Erythroblast (primary cell): ENCODE results near the gene FZR1.
"Not testable (repeated sequence)": the region's sequence is repeated elsewhere in the genome, so short reads cannot be mapped to it uniquely, and the experiment has no call there.

ENCODE experiments used
- GATA1 ChIP-seq: IDR thresholded peaks from 2 replicates; pipeline ENCODE4 v1.6.1; 2011; ENCODE audit warnings: low read depth, mild to moderate bottlenecking, control low read depth, low read length, moderate library complexity
- POLR2A ChIP-seq: IDR thresholded peaks from 2 replicates; pipeline ENCODE4 v1.6.1; 2011; ENCODE audit warnings: mild to moderate bottlenecking, low read length

DNA sequence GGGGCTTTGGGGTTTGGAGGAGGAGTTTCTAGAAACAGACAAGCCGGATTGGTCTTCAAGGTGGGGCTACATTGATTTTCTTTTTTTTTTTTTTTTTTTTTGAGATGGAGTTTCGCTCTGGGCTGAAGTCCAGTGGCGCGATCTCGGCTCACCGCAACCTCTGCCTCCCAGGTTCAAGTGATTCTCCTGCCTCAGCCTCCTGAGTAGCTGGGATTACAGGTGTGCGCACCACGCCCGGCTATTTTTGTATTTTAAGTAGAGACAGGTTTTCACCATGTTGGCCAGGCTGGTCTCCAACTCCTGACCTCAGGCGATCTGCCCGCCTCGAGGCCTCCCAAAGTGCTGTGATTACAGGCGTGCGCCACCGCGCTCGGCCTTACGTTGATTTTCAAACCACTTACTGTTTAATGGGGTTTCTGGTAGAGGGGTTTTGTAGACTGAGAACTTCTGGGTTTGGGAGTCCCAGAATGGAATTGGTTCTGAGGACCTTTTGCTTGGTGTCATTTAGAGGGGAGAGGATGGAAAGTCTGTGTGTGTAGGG is 2.1 kb downstream of the FZR1 start:
- not testable (repeated sequence) for TF ChIP-seq POLR2A, GATA1
